Stimulated activated effector memory CD8-positive, alpha-beta T cell treated with anti-CD3 and anti-CD28 coated beads, Interleukin-12 subunit alpha, Interleukin-12 subunit beta, amount 100 ng/mL, for 72 hours (primary cell): ENCODE results near the gene AQP5.

Experiments
- ATAC-seq: fragments of 150-1000 bp; cut with Tn5 transposase; 2 replicates; pipeline ENCODE4 v1.10.0; 2021
- DNase-seq, 2 donors: peaks; one replicate each; pipeline ENCODE4 v3.0.0; 2021 to 2022; ENCODE audit warnings: low spot score in 2 of 2
- H3K27ac Mint-ChIP-seq: one replicate; pipeline ENCODE4 v1.8.0; 2022; ENCODE audit warnings: mild to moderate bottlenecking, mixed read lengths
- H3K36me3 Mint-ChIP-seq: one replicate; pipeline ENCODE4 v1.8.0; 2022; ENCODE audit warnings: mild to moderate bottlenecking, mixed read lengths
- H3K4me1 Mint-ChIP-seq: one replicate; pipeline ENCODE4 v1.8.0; 2022; ENCODE audit warnings: mixed read lengths
- H3K4me3 Mint-ChIP-seq: one replicate; pipeline ENCODE4 v1.8.0; 2022; ENCODE audit warnings: mild to moderate bottlenecking, mixed read lengths
- H3K9me3 Mint-ChIP-seq: one replicate; pipeline ENCODE4 v1.8.0; 2022; ENCODE audit warnings: mixed read lengths

AQP5 gene

DNA sequence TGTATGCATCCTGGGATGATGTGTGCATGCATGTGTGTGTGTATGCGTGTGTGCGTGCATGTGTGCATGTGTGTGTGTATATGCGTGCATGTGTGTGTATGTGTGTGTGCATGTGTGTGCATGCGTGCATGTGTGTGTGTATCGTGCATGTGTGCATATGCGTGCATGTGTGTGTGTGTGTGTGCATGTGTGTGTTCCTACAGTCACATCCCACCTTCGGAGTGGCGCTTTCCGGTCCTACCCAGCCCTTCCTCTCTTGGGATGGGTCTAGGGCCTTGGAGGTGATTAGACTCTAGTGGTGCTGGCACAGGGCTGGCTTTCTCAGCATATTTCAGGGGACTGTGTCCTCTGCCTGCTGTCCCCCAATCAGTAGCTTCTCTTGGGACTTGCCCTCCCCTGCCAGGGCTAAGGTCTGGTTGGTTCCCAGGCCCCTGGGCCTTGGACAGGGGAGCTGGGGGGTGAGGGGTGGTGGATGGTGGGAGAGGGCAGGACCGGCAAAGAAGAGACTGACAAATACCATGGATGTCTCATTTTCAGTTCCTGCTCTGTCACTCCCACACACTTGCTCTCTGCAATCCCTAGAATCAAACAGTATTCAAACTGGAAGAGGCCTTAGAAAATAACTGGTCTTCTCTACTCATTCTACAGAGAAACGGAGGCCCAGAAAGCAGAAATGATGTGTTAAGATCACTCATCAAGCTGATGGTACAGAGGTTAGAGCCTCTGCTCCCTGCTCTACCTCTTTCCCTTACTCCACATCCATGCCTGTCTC, 36.1 kb upstream of the AQP5 start:
- H3K4me1 Mint-ChIP-seq, result peaks cover 8% of the 10 kb centered on the region
- H3K27ac Mint-ChIP-seq, result no peak overlapping the region
- no peaks in the 10 kb centered on the region for H3K9me3 Mint-ChIP-seq
- DNase-seq, result no peak
- no peaks in the 10 kb centered on the region for H3K36me3 Mint-ChIP-seq
- no peak overlapping the region for H3K4me3 Mint-ChIP-seq
- no peak for ATAC-seq

DNA sequence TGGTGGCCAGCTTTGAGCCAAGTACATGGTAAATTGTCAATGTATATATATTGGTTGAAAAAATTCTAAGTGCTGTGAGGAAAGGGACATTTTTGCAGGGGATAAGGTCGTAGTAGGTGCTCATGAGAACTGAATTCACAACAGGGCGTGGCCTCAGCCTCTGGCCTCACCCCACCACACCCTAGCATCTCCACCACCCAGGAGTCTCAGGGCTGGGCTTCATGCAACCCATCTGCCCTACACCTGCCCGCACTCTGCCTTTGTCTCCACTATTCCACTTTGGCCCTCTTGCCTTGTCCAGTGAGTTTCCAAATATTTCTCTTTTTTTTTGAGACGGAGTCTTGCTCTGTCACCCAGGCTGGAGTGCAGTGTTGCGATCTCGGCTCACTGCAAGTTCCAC, 33.2 kb upstream of the AQP5 start:
- DNase-seq, result no peak
- H3K4me1 Mint-ChIP-seq, result no peaks in the 10 kb centered on the region
- H3K36me3 Mint-ChIP-seq, result no peaks in the 10 kb centered on the region
- no peaks in the 10 kb centered on the region for H3K9me3 Mint-ChIP-seq
- no peak overlapping the region for H3K4me3 Mint-ChIP-seq
- no peak for ATAC-seq
- no peak overlapping the region for H3K27ac Mint-ChIP-seq

DNA sequence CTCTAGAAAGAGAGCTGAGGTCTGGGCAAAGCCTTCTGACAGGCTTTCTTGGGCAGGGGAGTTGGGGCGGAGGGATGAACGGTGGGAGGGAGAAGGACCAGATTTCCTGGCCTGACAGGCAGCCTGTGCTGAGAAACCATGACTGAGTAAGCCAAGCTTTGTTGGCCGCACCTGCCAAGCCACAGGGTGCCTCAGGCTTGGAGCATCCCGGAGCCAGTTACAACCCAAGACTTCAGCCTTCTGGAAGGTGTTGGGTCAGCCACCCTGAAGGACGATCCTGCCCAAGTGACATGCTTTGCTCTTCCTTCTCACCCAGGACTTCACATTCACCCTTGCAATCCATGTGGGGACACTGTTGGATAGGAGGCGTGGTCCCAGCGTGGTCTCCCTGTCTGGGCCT, 32.1 kb upstream of the AQP5 start:
- no peak overlapping the region for H3K27ac Mint-ChIP-seq
- no peak for DNase-seq
- H3K9me3 Mint-ChIP-seq, result no peaks in the 10 kb centered on the region
- H3K4me1 Mint-ChIP-seq, result no peaks in the 10 kb centered on the region
- no peak overlapping the region for H3K4me3 Mint-ChIP-seq
- no peak for ATAC-seq
- H3K36me3 Mint-ChIP-seq, result no peaks in the 10 kb centered on the region

DNA sequence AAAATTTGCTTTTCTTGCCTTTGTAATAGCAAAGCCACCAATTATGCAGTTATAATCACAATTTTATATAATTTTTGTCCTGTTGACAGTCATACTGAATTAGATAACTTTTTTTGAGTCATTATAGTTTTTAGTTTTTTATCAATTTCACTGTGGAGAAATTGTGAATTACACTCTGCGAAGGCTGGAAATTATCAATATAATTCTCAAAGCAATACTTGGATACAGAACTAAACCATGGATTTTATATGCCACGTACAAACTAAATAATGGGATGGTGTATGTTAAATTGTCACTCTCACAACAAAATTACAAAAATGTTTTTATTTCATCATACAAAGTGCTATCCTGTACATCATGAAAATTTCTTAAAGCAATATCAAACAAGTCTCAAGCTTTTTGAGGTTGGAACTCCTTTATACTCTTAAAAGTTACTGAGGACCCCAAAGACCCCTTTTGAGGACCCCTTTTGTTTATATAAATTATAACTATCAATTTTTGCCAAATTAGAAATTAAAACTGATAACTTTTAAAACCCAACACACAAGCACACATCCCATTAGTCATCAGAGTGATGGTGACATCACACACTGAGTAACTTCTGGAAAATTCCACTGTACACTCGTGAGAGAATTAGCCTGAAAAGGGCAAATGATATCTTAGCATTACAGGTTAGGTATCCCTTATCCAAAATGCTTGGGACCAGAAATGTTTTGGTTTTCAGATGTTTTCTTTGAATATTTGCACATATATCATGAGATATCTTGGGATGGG, 31.0 kb upstream of the AQP5 start:
- no peak for DNase-seq
- ATAC-seq, result peak; percentile 74
- no peaks in the 10 kb centered on the region for H3K9me3 Mint-ChIP-seq
- H3K4me1 Mint-ChIP-seq, result no peaks in the 10 kb centered on the region
- H3K36me3 Mint-ChIP-seq, result no peaks in the 10 kb centered on the region
- H3K27ac Mint-ChIP-seq, result no peak overlapping the region
- H3K4me3 Mint-ChIP-seq, result no peak overlapping the region

DNA sequence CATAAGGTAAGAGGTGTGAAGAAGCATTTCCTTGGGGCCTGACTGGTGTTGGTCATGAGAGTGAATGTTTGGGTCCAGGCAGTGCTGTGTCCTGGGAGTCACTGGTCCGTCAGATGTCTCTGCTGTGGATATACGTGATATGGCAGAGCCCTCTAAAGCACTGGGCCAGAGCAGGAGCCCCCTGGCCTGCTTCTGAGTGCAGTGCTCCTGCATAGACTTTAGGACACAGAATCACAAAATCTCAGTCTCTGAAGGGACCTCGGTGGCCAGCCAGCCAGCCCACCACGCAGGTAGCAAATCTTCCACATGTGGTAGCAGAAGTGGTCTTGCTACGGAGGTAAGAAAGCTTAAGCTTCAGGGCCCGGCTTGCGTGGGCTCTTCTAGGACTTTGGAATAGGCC, 29.6 kb upstream of the AQP5 start:
- Mint-ChIP-seq H3K4me3 (no peak overlapping the region), H3K36me3 (no peaks in the 10 kb centered on the region), H3K27ac (no peak overlapping the region), H3K9me3 (no peaks in the 10 kb centered on the region), H3K4me1 (no peaks in the 10 kb centered on the region)
- DNase-seq (no peak), ATAC-seq (no peak)

DNA sequence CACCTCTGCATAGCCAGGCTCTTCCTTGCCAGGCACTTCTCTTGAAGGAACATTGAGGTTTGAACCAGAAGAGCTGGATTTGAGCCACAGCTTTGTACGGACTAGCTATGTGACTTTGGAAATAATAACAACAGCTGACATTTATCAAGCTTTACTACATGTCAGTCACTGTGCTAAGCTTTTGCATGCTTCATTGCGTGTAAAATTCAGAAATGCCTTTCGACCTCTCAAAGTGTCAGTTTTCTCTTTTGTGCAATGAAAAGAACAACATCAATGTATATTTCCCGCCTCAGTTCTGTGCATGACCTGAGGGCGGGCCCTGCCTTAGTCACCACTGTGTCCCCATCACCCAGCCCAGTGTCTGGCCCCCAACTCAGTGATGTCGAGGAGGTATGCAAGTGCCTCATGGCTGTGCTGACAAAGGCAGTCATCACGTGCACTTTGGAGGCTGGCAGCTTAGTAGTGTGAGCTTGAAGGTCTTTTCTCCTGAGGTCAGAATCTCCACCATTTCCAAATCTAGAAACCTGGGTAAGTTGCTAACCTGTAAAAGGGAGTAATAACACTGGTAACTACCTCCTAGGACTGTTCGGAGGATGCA, 29.0 kb upstream of the AQP5 start:
- Mint-ChIP-seq H3K27ac (no peak overlapping the region), H3K4me3 (no peak overlapping the region), H3K9me3 (no peaks in the 10 kb centered on the region), H3K4me1 (no peaks in the 10 kb centered on the region), H3K36me3 (no peaks in the 10 kb centered on the region)
- no peak for DNase-seq
- ATAC-seq, result no peak

DNA sequence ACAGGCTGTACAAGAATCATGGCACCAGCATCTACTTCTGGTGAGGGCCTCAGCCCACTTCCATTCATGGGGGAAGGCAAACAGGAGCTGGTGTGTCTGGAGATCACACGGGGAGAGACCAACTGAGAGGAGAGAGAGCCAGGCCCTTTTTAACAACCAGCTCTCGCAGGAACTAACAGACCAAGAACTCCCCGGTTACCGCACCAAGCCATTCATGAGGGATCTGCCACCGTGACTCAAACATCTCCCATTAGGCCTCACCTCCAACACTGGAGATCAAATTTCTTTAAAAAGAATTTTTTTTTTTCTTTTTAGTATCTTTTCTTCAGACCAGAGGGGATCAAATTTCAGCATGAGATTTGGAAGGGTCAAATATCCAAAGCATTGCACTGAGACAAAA, 27.9 kb upstream of the AQP5 start:
- Mint-ChIP-seq H3K27ac (no peak overlapping the region), H3K9me3 (no peaks in the 10 kb centered on the region), H3K4me1 (no peaks in the 10 kb centered on the region), H3K4me3 (no peak overlapping the region), H3K36me3 (no peaks in the 10 kb centered on the region)
- DNase-seq (no peak), ATAC-seq (no peak)

DNA sequence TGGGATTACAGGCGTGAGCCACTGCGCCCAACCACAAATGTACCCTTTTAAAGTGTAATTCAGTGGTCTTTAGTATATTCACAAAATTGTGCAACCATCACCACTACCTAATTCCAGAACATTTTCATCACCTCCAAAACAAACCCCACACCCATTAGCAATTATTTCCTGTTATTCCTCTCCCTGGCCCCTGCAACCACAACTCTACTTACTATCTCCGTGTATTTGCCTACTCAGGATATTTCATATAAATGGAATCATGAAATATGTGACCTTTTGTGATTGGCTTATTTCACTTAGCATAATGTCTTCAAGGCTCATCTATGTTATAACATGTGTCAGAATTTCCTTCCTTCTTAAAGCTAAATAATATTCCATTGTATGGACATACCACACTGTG, 27.2 kb upstream of the AQP5 start:
- H3K27ac Mint-ChIP-seq, result no peak overlapping the region
- no peak overlapping the region for H3K4me3 Mint-ChIP-seq
- H3K9me3 Mint-ChIP-seq, result no peaks in the 10 kb centered on the region
- no peaks in the 10 kb centered on the region for H3K36me3 Mint-ChIP-seq
- ATAC-seq (no peak), DNase-seq (no peak)
- H3K4me1 Mint-ChIP-seq, result no peaks in the 10 kb centered on the region

DNA sequence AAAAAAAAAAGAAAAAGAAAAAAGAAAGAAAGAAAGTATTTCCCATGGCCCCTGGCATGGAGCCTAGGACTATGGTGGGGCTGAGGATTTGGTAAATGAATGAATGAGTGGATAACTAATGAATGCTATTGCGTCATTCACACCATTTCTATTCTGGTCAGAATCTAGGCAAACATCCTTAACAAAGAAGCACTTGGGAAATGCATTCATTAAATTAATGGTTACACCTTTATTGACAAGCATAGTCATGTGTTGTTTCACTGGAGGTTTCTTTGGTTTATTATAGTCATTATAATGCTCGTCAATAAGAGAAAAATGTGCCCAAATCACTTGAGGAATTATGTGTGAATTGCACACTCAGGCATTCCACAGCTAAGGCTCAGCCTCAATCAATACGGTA, 24.7 kb upstream of the AQP5 start:
- Mint-ChIP-seq H3K9me3 (no peaks in the 10 kb centered on the region), H3K4me1 (no peaks in the 10 kb centered on the region), H3K27ac (no peak overlapping the region), H3K36me3 (no peaks in the 10 kb centered on the region), H3K4me3 (no peak overlapping the region)
- DNase-seq, result no peak
- no peak for ATAC-seq

DNA sequence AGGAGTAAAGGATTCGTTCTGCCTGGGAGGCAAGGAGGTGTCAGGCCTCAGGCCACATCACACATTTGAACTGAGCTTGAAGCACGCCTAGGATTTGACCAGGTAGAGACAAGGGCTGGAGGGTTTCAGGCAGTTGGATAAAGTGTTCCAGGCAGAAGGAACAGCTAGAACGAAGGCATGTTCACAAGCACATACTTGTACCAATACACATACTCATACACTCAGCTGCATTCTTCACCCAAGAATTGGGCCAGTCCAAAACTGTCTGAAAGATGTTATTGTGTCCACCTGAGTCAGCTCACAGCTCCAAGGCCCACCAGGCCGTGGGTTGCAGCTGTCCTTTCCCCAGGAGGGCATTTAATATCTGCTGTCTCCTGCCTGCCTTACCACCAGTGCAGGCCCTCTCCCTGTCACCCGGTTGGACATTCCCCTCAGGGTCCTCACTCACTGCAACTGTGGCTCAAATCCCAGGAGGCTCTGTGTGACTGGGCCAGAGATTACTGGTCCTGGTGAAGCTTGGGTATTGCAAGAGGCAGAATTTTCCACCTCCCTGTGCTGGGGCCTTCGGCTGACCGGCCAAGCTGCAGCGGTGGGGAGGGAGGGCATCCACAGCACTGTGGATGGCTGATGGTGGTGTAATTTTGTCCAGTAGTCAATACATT, 23.9 kb upstream of the AQP5 start:
- H3K36me3 Mint-ChIP-seq, result no peaks in the 10 kb centered on the region
- H3K4me1 Mint-ChIP-seq, result peaks cover 2% of the 10 kb centered on the region
- no peak overlapping the region for H3K4me3 Mint-ChIP-seq
- no peaks in the 10 kb centered on the region for H3K9me3 Mint-ChIP-seq
- no peak for ATAC-seq
- DNase-seq, result no peak
- no peak overlapping the region for H3K27ac Mint-ChIP-seq

DNA sequence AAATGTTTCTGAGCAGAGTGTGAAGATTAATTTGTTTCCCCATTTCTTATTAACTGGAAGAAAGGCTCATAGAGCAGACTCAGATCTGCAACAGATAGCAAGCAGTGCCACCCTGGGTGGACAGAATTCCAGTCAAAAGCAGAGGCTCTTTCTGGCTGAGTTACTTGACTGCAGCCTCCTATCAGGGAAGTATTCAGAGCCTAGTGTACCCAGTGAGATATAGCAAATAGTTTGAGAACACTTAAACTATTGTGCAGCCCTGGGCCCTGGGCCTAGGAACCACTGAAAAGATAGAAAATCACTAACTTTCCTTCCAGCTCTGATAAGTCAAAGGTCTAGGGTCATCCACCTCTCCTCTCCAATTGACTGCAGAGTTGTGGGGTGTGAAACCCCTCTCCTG, 22.4 kb upstream of the AQP5 start:
- no peak for ATAC-seq
- DNase-seq, result no peak
- Mint-ChIP-seq H3K9me3 (no peaks in the 10 kb centered on the region), H3K4me1 (peaks cover 8% of the 10 kb centered on the region), H3K36me3 (no peaks in the 10 kb centered on the region), H3K27ac (no peak overlapping the region), H3K4me3 (no peak overlapping the region)

DNA sequence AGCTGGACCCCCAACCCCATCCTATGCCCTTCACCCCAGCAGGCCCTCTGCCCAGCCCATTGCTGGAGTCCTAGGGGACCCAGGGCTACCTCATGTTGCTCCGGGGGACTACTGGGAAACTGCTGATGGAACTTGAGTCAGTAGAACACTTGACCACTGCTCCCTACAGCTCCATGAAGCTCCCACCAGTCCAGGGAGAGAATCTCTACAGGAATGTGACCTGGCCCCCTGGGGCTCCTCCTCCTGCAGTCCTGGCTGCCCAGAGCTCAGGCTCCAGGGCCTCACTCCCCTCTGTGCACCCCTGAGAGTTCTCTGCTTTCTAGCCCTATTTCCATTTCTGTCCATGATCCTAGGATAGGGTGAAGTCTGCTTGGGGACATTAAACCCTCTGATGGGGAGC, 22.0 kb upstream of the AQP5 start:
- H3K27ac Mint-ChIP-seq, result no peak overlapping the region
- no peaks in the 10 kb centered on the region for H3K9me3 Mint-ChIP-seq
- H3K4me3 Mint-ChIP-seq, result no peak overlapping the region
- ATAC-seq (peak; percentile 12), DNase-seq (no peak)
- H3K4me1 Mint-ChIP-seq, result peaks cover 12% of the 10 kb centered on the region
- no peaks in the 10 kb centered on the region for H3K36me3 Mint-ChIP-seq

DNA sequence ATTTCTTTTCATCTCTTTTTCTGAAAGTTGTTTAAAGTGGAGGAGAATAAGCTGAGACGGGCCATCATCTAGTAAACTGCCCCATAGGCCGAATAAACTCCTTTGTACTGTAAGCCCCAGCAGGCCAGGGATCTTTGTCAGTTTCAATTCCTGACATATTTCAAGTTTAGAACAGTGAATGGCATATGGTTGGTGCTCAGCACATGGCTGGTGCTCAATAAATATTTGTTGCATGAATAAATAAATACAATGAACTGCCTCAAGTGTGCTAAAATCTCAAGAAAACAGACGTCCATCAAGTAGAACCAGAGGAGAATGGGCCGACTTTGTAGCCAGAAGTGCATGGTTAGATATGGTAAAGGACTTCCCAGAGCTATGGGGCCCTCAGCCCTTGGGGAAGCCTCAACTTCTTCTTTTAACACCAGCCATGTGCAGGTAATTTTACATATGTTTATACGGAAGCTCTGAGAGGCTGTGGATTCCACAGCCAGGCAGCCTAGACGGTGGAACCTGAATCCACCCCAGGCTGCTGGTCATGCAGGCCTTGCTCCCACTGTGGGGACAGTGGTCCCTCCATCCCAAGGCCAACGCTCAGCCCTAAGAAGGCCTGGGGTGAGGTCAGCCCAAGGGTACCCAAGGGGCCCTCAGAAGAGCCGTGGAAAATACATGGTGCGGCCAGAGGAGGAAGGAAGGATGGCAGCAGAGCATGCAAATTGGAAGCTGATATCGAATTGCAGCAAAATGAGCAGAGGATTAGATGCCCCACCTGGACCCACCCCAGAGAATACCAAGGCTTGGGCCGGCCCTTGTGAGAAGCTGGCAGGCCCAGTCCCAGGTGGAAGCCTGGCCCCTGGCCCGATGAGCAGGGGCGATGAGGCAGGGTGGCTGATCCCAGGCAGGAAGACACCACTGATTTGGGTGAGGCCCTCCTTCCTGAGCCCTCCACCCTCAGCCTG, 19.8 kb upstream of the AQP5 start:
- no peaks in the 10 kb centered on the region for H3K9me3 Mint-ChIP-seq
- H3K4me3 Mint-ChIP-seq, result no peak overlapping the region
- H3K36me3 Mint-ChIP-seq, result no peaks in the 10 kb centered on the region
- H3K27ac Mint-ChIP-seq, result no peak overlapping the region
- H3K4me1 Mint-ChIP-seq, result peaks cover 30% of the 10 kb centered on the region
- ATAC-seq (no peak), DNase-seq (no peak)

DNA sequence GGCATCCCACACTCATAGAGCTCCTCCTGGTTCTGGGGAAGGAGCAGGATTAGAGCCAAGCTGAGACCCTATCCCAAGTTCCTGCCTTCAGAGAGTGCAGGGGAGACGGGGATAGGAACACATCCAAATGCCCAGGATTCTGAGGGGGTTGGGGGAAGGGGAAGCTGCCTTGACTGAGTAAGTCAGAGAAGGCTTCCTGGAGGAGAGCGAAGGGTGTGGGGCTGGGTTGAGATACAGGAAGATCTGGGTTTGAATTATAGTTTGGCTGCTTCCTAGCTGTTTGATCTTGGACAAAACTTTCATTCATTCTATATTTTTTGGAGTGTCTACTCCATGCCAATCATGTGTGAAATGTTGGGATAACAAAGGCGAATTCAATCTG, 19.2 kb upstream of the AQP5 start:
- Mint-ChIP-seq H3K36me3 (no peaks in the 10 kb centered on the region), H3K9me3 (no peaks in the 10 kb centered on the region), H3K4me1 (peaks cover 30% of the 10 kb centered on the region)

More for the DNA sequence above, 19.2 kb upstream of the AQP5 start:
- Mint-ChIP-seq H3K27ac (peak overlapping the region; percentile 34), H3K4me3 (no peak overlapping the region)
- DNase-seq (no peak), ATAC-seq (no peak)
